ENCODE data around the gene DNAH1. TPM values are rescaled to one million over a fixed set of nuclear protein-coding genes. Genes with fewer than 3 reads are reported as not detected.

DNAH1 gene
- total RNA-seq, 4 donors from 2014 or later, result 1.4 to 6.8 (median 2.0) TPM

DNA sequence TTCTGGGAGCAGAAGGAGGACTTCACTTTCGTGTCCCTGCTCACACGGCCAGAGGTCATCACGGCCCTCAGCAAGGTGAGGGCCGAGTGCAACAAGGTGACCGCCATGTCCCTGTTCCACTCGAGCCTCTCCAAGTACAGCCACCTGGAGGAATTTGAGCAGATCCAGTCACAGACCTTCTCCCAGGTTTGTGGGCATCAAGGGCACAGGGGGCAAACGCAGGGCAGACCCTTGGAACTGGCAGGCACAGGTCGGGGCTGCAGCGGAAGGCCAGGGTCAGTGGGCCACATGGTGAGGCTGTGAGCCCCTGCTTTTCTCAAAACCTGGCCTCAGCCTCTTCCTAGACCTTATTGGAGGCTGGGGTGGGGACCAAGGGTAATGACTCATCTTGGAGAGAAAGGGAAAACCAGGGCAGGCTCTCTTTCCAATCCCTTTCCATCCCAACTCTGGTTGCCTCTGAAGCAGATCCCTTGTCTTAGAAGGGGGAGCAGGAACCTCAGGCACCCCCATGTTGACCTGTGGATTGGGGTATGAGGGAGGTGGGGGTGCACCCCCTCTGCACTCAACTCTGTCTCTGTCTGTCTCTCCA, 29.5 kb downstream of the DNAH1 start:
- no peak for TF ChIP-seq POLR2A (IDR thresholded peaks at IDR 0.05)
- TF ChIP-seq, protein P1, sequence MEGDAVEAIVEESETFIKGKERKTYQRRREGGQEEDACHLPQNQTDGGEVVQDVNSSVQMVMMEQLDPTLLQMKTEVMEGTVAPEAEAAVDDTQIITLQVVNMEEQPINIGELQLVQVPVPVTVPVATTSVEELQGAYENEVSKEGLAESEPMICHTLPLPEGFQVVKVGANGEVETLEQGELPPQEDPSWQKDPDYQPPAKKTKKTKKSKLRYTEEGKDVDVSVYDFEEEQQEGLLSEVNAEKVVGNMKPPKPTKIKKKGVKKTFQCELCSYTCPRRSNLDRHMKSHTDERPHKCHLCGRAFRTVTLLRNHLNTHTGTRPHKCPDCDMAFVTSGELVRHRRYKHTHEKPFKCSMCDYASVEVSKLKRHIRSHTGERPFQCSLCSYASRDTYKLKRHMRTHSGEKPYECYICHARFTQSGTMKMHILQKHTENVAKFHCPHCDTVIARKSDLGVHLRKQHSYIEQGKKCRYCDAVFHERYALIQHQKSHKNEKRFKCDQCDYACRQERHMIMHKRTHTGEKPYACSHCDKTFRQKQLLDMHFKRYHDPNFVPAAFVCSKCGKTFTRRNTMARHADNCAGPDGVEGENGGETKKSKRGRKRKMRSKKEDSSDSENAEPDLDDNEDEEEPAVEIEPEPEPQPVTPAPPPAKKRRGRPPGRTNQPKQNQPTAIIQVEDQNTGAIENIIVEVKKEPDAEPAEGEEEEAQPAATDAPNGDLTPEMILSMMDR (IDR thresholded peaks at IDR 0.05 in 4 of 5, conservative IDR thresholded peaks at IDR 0.05 in 1 of 5), result no peak
- H3K9me3 ChIP-seq, result no peaks in the 10 kb centered on the region
- peaks cover 6 to 13% of the 10 kb centered on the region in 2 donors for H3K4me1 ChIP-seq
- H3K4me3 ChIP-seq, result no peak overlapping the region
- H3K27me3 ChIP-seq, result no peaks in the 10 kb centered on the region
- intact Hi-C loops (cut with DNase I; ENCODE audit: low total_unique reads) (no loop called here), in situ Hi-C loops (cut with MboI; ENCODE audit: low sequenced_read_pairs in 4 of 4) (loop anchor here in 1 of 4 donors (10.0 kb wide), 1 partner anchor 111 kb away; the partner anchor contains the start of gene TWF2)
- H3K36me3 ChIP-seq, result no peaks in the 10 kb centered on the region
- ATAC-seq, result no peak
- no peak overlapping the region for H3K27ac ChIP-seq
- DNase-seq, result no peak

DNA sequence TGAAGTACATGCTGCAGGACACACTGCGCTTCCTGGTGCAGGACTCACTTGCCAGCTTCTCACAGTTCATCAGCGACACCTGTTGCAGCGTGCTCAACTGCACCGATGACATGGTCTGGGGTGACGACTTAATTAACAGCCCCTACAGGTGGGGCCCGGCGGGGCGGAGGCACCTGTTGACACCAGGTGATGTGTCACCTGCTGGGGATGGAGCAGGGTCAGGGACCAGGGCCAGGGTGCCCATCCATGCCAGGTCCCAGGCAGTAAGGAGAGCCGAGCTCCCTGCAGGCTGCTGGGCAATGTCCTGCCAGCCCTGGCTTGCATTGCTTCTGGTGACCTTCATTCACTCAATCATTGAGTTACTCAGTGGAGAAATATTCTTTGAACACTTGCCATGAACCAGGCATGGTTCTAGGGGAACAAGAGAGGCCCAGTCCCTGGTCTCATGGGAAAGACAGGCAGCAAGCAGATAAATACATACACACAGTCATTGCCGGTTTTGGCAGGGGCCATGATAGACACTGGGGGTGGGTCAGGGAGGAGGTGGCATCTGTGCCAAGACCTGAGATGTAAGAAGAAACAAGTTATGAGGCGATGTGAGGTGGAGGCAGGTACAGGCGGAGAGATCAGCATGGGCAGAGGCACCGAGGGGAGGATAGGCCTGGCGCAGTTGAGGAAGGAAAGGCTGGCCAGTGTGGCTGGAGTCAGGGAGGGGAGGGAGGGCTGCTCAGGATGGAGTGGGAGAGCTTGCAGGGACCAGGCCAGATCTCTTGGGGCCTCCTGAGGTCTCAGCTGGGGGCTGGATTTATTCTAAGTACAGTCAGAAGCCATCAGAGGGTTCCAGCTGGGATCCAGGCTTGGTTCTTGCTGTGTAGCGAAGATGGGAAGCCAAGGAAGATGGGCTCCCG, 30.8 kb downstream of the DNAH1 start:
- in situ Hi-C loops (cut with MboI; ENCODE audit: low sequenced_read_pairs in 4 of 4), result loop anchor here in 1 of 4 donors (10.0 kb wide), 1 partner anchor 112 kb away; the partner anchor contains the start of gene TWF2
- ATAC-seq (peak; percentile 36 to 81), DNase-seq (peak in 1 of 2 donors; percentile 60)
- no peak overlapping the region for H3K4me3 ChIP-seq
- no peaks in the 10 kb centered on the region for H3K9me3 ChIP-seq
- no peaks in the 10 kb centered on the region for H3K36me3 ChIP-seq
- no peak for TF ChIP-seq POLR2A (IDR thresholded peaks at IDR 0.05)
- TF ChIP-seq, protein P1 (IDR thresholded peaks at IDR 0.05 in 4 of 5, conservative IDR thresholded peaks at IDR 0.05 in 1 of 5), result no peak
- H3K27me3 ChIP-seq, result no peaks in the 10 kb centered on the region
- H3K4me1 ChIP-seq, result peaks cover 6 to 13% of the 10 kb centered on the region in 2 donors
- intact Hi-C loops (cut with DNase I; ENCODE audit: low total_unique reads), result no loop called here
- H3K27ac ChIP-seq, result no peak overlapping the region

DNA sequence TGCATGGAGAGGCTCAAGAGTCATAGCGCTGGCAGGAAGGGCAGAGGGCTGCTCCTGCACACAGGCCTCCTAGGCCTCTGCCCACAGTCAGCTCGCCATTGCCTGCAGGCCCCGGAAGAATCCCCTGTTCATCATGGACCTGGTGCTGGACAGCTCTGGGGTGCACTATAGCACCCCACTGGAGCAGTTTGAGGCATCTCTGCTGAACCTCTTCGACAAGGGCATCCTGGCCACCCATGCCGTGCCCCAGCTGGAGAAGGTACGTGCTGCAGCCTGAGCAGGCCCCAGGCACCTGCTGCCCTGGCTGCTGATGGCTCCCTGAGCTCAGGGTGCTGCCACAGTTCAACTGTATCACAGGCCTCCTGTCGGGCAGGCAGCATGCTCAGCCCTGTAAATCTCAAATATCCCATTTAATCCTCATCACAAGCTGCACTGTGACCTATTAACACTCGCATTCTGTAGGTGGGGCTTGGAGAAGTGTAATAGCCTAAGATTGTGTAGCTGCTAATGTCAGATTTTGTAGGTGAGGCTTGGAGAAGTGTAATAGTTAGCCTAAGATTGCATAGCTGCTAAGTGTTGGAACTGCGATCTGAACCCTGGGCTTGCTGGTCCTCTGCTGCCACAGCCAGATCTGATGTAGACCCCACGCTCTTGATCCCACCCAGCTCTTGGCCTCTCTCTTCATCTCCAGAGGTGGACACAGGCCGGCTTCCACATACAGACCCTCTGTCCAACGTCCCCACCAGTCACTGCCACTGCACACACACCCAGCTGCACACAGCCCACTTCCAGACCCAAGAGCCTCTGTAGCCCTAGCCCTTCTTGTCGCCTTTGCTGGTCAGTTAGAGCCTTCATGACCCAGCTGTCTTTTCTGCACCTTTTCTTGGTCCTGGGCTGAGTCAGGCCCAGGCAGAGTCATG, 31.9 kb downstream of the DNAH1 start:
- no peak for DNase-seq
- no peak overlapping the region for H3K27ac ChIP-seq
- ATAC-seq, result no peak

DNA sequence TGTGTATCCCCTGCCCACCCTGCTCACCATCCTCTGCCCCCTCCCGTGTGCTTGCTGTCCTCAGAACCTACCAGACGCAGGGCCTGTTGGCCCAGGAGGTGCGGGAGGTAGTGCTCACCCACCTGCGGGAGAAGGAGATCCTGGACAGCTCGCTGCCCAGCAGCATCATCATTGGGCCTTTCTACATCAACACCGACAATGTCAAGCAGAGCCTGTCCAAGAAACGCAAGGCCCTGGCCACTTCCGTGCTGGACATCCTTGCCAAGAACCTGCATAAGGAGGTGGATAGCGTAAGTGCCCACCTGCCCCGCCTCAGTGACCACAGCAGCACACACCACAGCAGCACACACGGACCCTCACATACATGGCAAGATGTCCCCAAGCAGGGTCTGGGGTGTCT, 33.0 kb downstream of the DNAH1 start:
- Histone ChIP-seq H3K9me3 (no peaks in the 10 kb centered on the region), H3K27ac (no peak overlapping the region), H3K36me3 (peaks cover 0 to 5% of the 10 kb centered on the region in 2 donors), H3K4me1 (peaks cover 6 to 13% of the 10 kb centered on the region in 2 donors), H3K4me3 (no peak overlapping the region), H3K27me3 (no peaks in the 10 kb centered on the region)
- no peak for DNase-seq
- ATAC-seq, result no peak
- intact Hi-C loops (cut with DNase I; ENCODE audit: low total_unique reads), result no loop called here
- no peak for TF ChIP-seq POLR2A (IDR thresholded peaks at IDR 0.05)
- TF ChIP-seq, protein P1 (IDR thresholded peaks at IDR 0.05 in 4 of 5, conservative IDR thresholded peaks at IDR 0.05 in 1 of 5), result no peak
- in situ Hi-C loops (cut with MboI; ENCODE audit: low sequenced_read_pairs in 4 of 4), result loop anchor here in 1 of 4 donors (10.0 kb wide), 1 partner anchor 114 kb away; the partner anchor contains the start of gene TWF2

More for the DNA sequence above, 31.9 kb downstream of the DNAH1 start:
- TF ChIP-seq, protein P1 (IDR thresholded peaks at IDR 0.05 in 4 of 5, conservative IDR thresholded peaks at IDR 0.05 in 1 of 5), result no peak
- TF ChIP-seq POLR2A (IDR thresholded peaks at IDR 0.05), result no peak
- H3K4me3 ChIP-seq, result no peak overlapping the region
- in situ Hi-C loops (cut with MboI; ENCODE audit: low sequenced_read_pairs in 4 of 4) (loop anchor here in 1 of 4 donors (10.0 kb wide), 1 partner anchor 113 kb away; the partner anchor contains the start of gene TWF2), intact Hi-C loops (cut with DNase I; ENCODE audit: low total_unique reads) (no loop called here)
- no peaks in the 10 kb centered on the region for H3K27me3 ChIP-seq
- no peaks in the 10 kb centered on the region for H3K9me3 ChIP-seq
- peaks cover 6 to 13% of the 10 kb centered on the region in 2 donors for H3K4me1 ChIP-seq
- H3K36me3 ChIP-seq, result no peaks in the 10 kb centered on the region
